HG02943 (cell line): ENCODE data around the gene LSP1.
"Not testable (repeated sequence)": the region's sequence is repeated elsewhere in the genome, so short reads cannot be mapped to it uniquely, and the experiment has no call there.

ENCODE experiments used
- ATAC-seq: cut with Tn5 transposase; IDR thresholded peaks from one replicate; pipeline ENCODE4 v1.9.1; 2021; ENCODE audit warnings: mild to moderate bottlenecking, low read depth, moderate library complexity; ENCODE audit not compliant: unreplicated experiment

LSP1 gene

DNA sequence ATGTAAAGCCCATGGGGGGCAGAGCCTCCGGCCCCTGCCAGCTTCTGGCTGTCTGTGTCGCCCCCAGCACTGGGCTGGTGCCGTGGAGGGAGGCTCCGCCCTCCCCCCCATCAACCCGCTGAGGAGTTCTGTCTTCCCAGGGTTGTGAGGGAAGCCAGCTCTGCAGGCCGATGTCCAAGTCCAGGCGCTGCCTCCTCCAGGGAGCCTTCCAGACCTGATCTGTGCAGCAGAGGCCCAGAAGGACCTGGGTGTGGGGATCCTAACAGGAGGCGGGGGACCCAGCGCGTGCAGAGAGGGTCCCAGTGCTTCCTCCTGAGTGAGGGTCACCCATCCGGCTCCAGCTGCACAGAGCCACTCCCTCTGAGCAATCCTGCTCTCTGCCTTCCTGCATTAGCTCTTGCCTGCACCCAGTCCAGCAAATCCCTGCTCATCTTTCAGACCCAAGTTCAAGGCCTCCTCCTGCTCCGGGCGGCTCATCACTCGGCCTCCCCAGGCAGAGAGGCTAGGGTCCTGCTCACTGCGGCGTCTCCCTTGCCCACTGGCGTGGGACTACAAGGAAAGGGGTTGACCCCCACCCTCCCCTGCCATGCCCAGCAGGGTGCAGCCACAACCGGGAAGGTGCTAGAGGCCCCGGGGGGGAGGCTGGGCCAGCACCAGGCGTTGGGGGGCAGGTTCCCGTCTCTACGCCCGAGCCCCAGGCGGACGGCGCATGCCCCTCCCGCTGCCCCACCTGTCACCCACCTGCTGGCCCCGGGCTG is 22.4 kb downstream of the LSP1 start:
- no peak for ATAC-seq

- not testable (repeated sequence) for ATAC-seq
These were observed 23.0 kb downstream of the LSP1 start for GRCh38 chr11:1875851-1876301.

- ATAC-seq, result no peak
These were observed 23.6 kb downstream of the LSP1 start for GRCh38 chr11:1876361-1877063.

- ATAC-seq, result no peak
These were observed 24.6 kb downstream of the LSP1 start for GRCh38 chr11:1877211-1878136.

- ATAC-seq, result no peak
These were observed 25.5 kb downstream of the LSP1 start for GRCh38 chr11:1878137-1879031.

DNA sequence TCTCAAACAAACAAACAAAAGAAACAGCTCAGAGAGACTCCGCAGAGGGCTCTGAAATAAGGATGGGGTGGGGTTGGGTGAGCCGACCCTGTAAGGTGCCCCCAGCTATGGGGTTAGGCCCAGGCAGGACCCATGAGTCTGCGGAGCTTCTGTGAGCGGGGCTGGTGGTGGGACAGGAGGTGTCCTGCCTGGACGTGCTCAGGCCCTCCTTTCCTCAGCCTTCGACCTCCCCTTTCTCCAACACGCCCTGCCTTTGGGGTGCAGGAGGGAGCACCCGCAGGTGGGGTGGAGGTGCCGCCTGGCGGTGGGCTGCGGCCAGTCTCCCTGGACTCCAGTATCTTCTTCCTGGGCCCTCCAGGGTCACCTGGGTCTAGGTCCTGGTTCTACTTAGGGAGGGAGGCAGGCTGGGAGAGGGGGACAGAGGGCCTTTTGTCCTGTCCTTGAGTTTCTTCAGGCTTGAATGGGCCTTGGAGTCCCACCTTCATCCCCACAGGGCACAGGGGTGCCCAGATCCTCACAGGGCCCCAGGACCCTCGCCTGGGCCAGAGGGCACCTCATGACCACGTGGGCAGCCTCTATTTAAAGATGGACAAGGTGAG is 26.6 kb downstream of the LSP1 start:
- ATAC-seq, result no peak

- no peak for ATAC-seq
These were observed 27.2 kb downstream of the LSP1 start for GRCh38 chr11:1879941-1880720.

- ATAC-seq, result no peak
These were observed 28.0 kb downstream of the LSP1 start for GRCh38 chr11:1880746-1881441.

- ATAC-seq, result no peak
These were observed 28.8 kb downstream of the LSP1 start for GRCh38 chr11:1881442-1882264.

- no peak for ATAC-seq
These were observed 29.7 kb downstream of the LSP1 start for GRCh38 chr11:1882265-1883238.

- no peak for ATAC-seq
These were observed 30.7 kb downstream of the LSP1 start for GRCh38 chr11:1883346-1884302.

DNA sequence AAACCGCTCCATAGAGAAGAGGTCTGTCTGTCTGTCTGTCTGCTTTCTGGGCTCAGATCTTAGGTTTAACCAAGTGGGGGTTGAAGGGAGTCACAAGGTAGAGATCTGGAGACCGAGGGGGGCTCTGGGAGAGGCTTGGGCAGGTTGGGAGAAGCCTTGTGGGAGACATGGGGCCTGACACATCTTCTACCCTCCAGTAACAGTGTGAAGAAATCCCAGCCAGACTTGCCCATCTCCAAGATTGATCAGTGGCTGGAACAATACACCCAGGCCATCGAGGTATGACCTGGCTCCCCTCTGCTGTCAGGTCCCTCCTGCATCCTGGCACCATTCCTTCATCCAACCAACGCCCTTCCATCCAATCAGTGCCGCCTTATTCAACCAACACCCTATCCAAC is 31.4 kb downstream of the LSP1 start:
- no peak for ATAC-seq

GRCh38 chr11:1886551-1886950 is 33.7 kb downstream of the LSP1 start:
- not testable (repeated sequence) for ATAC-seq

- ATAC-seq, result no peak
These were observed 34.8 kb downstream of the LSP1 start for GRCh38 chr11:1887451-1888346.
